ENCODE measurements around the gene C1QL1.

C1QL1 gene

DNA sequence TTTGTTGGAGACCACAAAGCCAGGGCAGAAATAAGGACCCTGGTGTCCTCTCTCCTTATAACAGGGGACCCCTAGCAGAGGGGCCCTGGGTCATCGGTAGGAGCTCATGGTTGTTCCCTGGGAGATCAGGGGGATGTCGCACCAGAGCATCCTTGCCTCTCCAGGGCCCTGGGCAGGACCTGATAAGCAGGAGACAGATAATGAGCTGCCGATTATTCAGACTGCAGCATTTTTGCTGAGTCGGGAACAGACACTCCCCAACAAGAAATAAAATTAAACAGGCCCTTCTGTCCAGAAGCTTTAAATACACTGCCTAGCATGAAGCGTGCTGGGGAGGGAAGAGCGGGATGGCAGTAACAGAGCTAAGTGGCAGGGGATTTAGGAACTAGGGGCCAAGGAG, 37.4 kb downstream of the C1QL1 start:
- H3K4me3 Mint-ChIP-seq, result no peak overlapping the region
- peaks cover 4% of the 10 kb centered on the region for H3K36me3 Mint-ChIP-seq (ENCODE audit: insufficient read depth)
- no peaks in the 10 kb centered on the region for H3K27me3 Mint-ChIP-seq
- DNase-seq (ENCODE audit: low spot score in 2 of 2) (no peak), ATAC-seq (replicated peaks; ENCODE audit: extremely low read depth, poor library complexity, severe bottlenecking) (no peak)
- H3K27ac Mint-ChIP-seq (ENCODE audit: low read depth), result no peak overlapping the region
- H3K9me3 Mint-ChIP-seq, result no peaks in the 10 kb centered on the region
- no peaks in the 10 kb centered on the region for H3K4me1 Mint-ChIP-seq

DNA sequence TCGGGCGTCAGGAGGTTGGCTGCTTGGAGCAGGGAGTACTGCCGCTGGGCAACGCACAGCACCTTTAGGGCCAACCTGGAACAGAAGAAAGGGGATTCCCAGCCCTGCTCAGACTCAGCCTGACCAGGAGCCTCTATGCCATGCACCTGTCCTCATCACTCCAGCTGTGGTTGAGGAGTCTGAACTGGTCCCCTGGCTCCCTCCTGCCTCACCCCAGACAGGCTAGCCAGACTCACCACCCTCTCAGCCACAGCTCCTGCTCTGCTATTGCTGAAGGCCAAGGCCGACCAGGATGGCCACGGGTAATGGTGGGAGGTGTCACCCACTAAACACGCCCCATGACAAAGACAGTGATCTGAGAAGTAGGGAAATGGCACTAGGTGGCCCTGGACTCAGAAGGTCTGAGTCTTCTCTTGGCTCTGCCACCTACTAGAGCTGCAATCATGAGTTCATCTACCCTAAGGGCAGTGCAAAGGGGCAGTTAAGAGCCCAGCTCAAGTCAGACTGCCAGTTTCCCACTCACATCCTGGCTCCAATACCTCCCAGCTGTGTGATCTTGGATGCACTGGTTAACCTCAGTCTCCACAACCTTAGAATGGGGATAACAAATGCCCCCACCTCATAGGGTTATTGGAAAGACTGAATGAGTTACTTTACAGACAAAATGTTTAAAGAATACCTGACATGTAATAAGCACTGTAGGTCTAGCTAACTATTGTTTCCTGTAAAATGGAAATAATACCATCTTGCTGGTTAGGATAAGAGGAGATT, 39.0 kb downstream of the C1QL1 start:
- Mint-ChIP-seq H3K27ac (ENCODE audit: low read depth) (no peak overlapping the region), H3K9me3 (no peaks in the 10 kb centered on the region), H3K4me1 (no peaks in the 10 kb centered on the region), H3K36me3 (ENCODE audit: insufficient read depth) (peaks cover 2% of the 10 kb centered on the region), H3K27me3 (no peaks in the 10 kb centered on the region), H3K4me3 (no peak overlapping the region)
- ATAC-seq (replicated peaks; ENCODE audit: extremely low read depth, poor library complexity, severe bottlenecking), result no peak
- no peak for DNase-seq (ENCODE audit: low spot score in 2 of 2)

- no peak overlapping the region for H3K4me3 Mint-ChIP-seq
- H3K9me3 Mint-ChIP-seq, result no peaks in the 10 kb centered on the region
- H3K27ac Mint-ChIP-seq (ENCODE audit: low read depth), result no peak overlapping the region
- ATAC-seq (replicated peaks; ENCODE audit: extremely low read depth, poor library complexity, severe bottlenecking), result no peak
- H3K4me1 Mint-ChIP-seq, result no peaks in the 10 kb centered on the region
- DNase-seq (ENCODE audit: low spot score in 2 of 2), result no peak
- peaks cover 2% of the 10 kb centered on the region for H3K36me3 Mint-ChIP-seq (ENCODE audit: insufficient read depth)
- peaks cover under 1% of the 10 kb centered on the region for H3K27me3 Mint-ChIP-seq
These were observed 40.0 kb downstream of the C1QL1 start for GRCh38 chr17:44928136-44928535.

GRCh38 chr17:44927696-44928095, 40.4 kb downstream of the C1QL1 start:
- ATAC-seq (replicated peaks; ENCODE audit: extremely low read depth, poor library complexity, severe bottlenecking), result no peak

DNA sequence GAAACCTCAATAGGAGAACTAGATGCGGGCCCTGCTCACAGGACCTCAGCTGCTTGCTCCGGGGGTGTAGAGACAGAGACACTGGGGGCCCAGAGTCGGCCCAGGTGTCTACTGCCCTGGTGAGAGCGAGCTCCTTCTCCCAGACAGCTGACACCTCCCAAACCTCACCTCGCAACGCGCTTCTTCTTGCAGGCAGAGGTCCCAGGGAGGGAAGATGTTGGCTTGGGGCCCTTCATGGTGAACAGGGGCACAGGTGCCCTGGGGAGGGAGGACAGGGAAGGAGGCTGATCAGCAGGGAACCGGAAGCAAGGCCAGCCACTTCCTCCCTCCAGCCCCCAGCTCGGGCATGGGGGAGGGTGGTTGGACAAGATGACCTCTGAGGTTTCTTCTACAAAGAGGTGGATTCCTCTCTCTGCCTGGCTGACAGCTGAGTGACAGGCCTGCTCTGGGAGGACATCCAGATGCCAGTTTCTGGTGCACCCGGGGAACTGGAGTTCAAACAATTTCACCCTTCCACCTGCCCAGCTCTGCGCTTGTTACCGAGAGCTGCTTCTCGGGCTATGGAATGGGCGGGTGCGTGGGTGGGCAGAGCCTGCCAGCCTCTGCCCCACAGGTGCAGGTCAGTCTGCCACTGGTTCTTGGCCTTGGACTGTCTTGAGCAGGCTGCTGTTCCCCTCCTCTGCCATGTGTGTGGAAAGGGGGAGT, 41.1 kb downstream of the C1QL1 start:
- peaks cover 12% of the 10 kb centered on the region for H3K27me3 Mint-ChIP-seq
- ATAC-seq (replicated peaks; ENCODE audit: extremely low read depth, poor library complexity, severe bottlenecking), result no peak
- no peak overlapping the region for H3K4me3 Mint-ChIP-seq
- H3K4me1 Mint-ChIP-seq, result no peaks in the 10 kb centered on the region
- H3K36me3 Mint-ChIP-seq (ENCODE audit: insufficient read depth), result peaks cover 2% of the 10 kb centered on the region
- DNase-seq (ENCODE audit: low spot score in 2 of 2), result no peak
- H3K27ac Mint-ChIP-seq (ENCODE audit: low read depth), result no peak overlapping the region
- no peaks in the 10 kb centered on the region for H3K9me3 Mint-ChIP-seq

More at GRCh38 chr17:44927696-44928095, 40.4 kb downstream of the C1QL1 start:
- H3K27me3 Mint-ChIP-seq, result peaks cover 5% of the 10 kb centered on the region
- no peaks in the 10 kb centered on the region for H3K4me1 Mint-ChIP-seq
- no peak for DNase-seq (ENCODE audit: low spot score in 2 of 2)
- no peak overlapping the region for H3K4me3 Mint-ChIP-seq
- no peak overlapping the region for H3K27ac Mint-ChIP-seq (ENCODE audit: low read depth)
- peaks cover 2% of the 10 kb centered on the region for H3K36me3 Mint-ChIP-seq (ENCODE audit: insufficient read depth)
- H3K9me3 Mint-ChIP-seq, result no peaks in the 10 kb centered on the region

- Mint-ChIP-seq H3K27ac (ENCODE audit: low read depth) (no peak overlapping the region), H3K27me3 (peaks cover 22% of the 10 kb centered on the region), H3K4me1 (no peaks in the 10 kb centered on the region), H3K9me3 (no peaks in the 10 kb centered on the region), H3K36me3 (ENCODE audit: insufficient read depth) (peaks cover 2% of the 10 kb centered on the region), H3K4me3 (no peak overlapping the region)
- ATAC-seq (replicated peaks; ENCODE audit: extremely low read depth, poor library complexity, severe bottlenecking), result no peak
- DNase-seq (ENCODE audit: low spot score in 2 of 2), result no peak
These were observed 42.1 kb downstream of the C1QL1 start for GRCh38 chr17:44925731-44926697.

GRCh38 chr17:44924107-44924544, 44.0 kb downstream of the C1QL1 start:
- DNase-seq (ENCODE audit: low spot score in 2 of 2) (no peak), ATAC-seq (replicated peaks; ENCODE audit: extremely low read depth, poor library complexity, severe bottlenecking) (no peak)
- H3K4me1 Mint-ChIP-seq, result no peaks in the 10 kb centered on the region
- H3K27me3 Mint-ChIP-seq, result peaks cover 29% of the 10 kb centered on the region
- H3K36me3 Mint-ChIP-seq (ENCODE audit: insufficient read depth), result peaks cover 2% of the 10 kb centered on the region
- H3K9me3 Mint-ChIP-seq, result no peaks in the 10 kb centered on the region
- H3K27ac Mint-ChIP-seq (ENCODE audit: low read depth), result no peak overlapping the region
- H3K4me3 Mint-ChIP-seq, result no peak overlapping the region

DNA sequence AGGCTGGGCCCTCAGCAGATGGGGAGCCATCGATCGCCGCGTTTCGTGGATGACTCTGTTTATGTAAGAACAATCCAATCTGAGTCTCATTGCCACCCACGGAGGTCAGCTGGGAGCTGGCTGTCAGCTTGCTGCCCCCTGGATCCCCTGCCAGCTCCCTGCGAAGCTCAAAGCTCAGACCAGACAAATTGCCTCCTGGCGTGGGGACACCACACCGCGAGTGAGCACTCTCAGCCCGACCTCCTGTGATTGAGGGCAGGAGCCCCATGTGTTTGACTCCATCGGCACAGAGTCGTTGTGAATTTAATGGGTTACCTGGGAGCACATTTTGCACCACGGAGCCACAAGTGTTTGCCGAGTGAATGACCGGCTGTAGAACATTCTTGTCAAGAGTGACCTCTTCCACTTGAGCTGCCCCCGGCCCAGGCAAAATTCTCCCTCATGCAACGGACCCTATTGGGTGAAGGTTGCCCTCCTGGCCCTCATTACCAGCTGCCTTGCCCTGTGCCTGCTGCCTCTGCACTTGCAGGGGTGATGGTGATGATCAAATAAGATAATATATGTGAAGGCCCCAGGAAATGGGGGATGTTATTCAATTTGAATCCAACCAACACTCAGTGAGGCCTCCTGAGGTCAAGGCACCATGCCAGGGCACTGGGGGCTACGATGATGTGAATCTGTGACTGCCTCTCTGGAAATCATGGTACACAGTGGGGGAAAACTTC, 45.2 kb downstream of the C1QL1 start:
- no peaks in the 10 kb centered on the region for H3K9me3 Mint-ChIP-seq
- no peaks in the 10 kb centered on the region for H3K4me1 Mint-ChIP-seq
- DNase-seq (ENCODE audit: low spot score in 2 of 2) (no peak), ATAC-seq (replicated peaks; ENCODE audit: extremely low read depth, poor library complexity, severe bottlenecking) (no peak)
- H3K27ac Mint-ChIP-seq (ENCODE audit: low read depth), result no peak overlapping the region
- no peak overlapping the region for H3K4me3 Mint-ChIP-seq
- H3K27me3 Mint-ChIP-seq, result peaks cover 29% of the 10 kb centered on the region
- H3K36me3 Mint-ChIP-seq (ENCODE audit: insufficient read depth), result peaks cover 2% of the 10 kb centered on the region

- H3K9me3 Mint-ChIP-seq, result no peaks in the 10 kb centered on the region
- H3K4me1 Mint-ChIP-seq, result no peaks in the 10 kb centered on the region
- no peak overlapping the region for H3K27ac Mint-ChIP-seq (ENCODE audit: low read depth)
- DNase-seq (ENCODE audit: low spot score in 2 of 2) (no peak), ATAC-seq (replicated peaks; ENCODE audit: extremely low read depth, poor library complexity, severe bottlenecking) (no peak)
- H3K27me3 Mint-ChIP-seq, result peaks cover 29% of the 10 kb centered on the region
- H3K36me3 Mint-ChIP-seq (ENCODE audit: insufficient read depth), result peaks cover 2% of the 10 kb centered on the region
- H3K4me3 Mint-ChIP-seq, result no peak overlapping the region
These were observed 46.0 kb downstream of the C1QL1 start for GRCh38 chr17:44922136-44922535.

DNA sequence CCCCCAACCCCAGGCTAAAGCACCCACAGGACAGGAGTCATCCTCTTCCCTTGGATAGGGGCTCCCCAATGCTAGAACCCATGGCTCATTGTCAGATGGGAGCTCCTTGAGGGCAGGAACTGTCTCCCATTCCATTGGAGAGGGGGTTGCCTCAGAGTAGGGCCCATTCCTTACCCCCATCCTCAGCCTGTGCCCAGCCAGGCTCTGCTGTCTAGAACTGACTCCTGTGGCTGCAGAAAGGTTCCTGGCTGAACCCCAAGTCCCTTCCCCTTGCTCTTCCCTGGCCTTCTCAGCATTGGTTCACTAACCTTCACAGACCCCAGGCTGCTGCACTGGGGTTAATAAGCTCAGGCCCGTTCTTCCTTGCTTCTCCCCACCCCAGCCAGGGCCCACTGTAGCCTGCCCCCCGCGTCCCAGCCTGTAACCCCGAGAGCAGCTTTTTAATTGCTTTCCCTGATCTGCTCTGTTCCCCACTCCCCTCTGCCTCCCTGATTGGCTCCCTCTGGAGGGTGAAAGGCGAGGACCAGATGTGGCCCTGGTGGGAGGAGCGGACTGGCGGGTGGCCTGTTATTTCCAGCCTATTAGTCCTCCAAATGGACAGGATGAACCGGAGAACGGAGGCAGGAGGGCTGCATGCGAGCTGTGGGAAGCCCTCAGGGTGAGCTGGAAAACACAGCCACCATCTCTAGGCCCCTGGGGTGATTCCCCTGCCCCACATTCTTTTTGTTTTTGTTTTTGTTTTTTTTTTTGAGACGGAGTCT, 46.8 kb downstream of the C1QL1 start:
- Mint-ChIP-seq H3K9me3 (no peaks in the 10 kb centered on the region), H3K27me3 (peaks cover 29% of the 10 kb centered on the region), H3K36me3 (ENCODE audit: insufficient read depth) (peaks cover 2% of the 10 kb centered on the region), H3K4me1 (no peaks in the 10 kb centered on the region), H3K4me3 (no peak overlapping the region), H3K27ac (ENCODE audit: low read depth) (peak overlapping the region; percentile 27)
- no peak for DNase-seq (ENCODE audit: low spot score in 2 of 2)
- ATAC-seq (replicated peaks; ENCODE audit: extremely low read depth, poor library complexity, severe bottlenecking), result no peak

- no peak for DNase-seq (ENCODE audit: low spot score in 2 of 2)
- H3K27ac Mint-ChIP-seq (ENCODE audit: low read depth), result no peak overlapping the region
- no peak overlapping the region for H3K4me3 Mint-ChIP-seq
- H3K36me3 Mint-ChIP-seq (ENCODE audit: insufficient read depth), result no peaks in the 10 kb centered on the region
- no peaks in the 10 kb centered on the region for H3K9me3 Mint-ChIP-seq
- ATAC-seq (replicated peaks; ENCODE audit: extremely low read depth, poor library complexity, severe bottlenecking), result no peak
- H3K27me3 Mint-ChIP-seq, result peaks cover 29% of the 10 kb centered on the region
- no peaks in the 10 kb centered on the region for H3K4me1 Mint-ChIP-seq
These were observed 47.5 kb downstream of the C1QL1 start for GRCh38 chr17:44920565-44920940.

Measured in central memory CD8-positive, alpha-beta T cell (primary cell).